ENCODE measurements around the gene RAB40C.

The RAB40C gene

GRCh38 chr16:648781-649589 is 59.1 kb downstream of the RAB40C start, which contains the start of gene WDR90:
Gene WDR90, plus strand, starts transcription at chr16:649365. Its CDS starts 52 bp downstream, at chr16:649417.
- H3K27me3 ChIP-seq (replicated peaks in 2 of 5; ENCODE audit: control insufficient read depth in 4 of 5, insufficient read depth in 5 of 5, low read length in 4 of 5), result no peaks in the 10 kb centered on the region
- ChIA-PET POLR2A (interaction anchor here (0.7 kb wide), 1 partner anchor 41 kb away, joined by 4 read pairs; the partner anchor contains the start of gene WDR24), CTCF (interaction anchor here (0.9 to 3.1 kb wide), 5 partner anchors 10 to 44 kb away, joined by 3 to 16 read pairs (median 3); partner anchors contain the start of genes METTL26 and RHOT2)
- DNase-seq, result peak; percentile 89 to 94 (median 94)
- no peaks in the 10 kb centered on the region for H3K9me3 ChIP-seq (ENCODE audit: control extremely low read depth in 1 of 5, control insufficient read depth in 4 of 5, insufficient read depth in 2 of 5, low read depth in 1 of 5, low read length in 4 of 5)
- 0% methylated on average over 82 of the region's 91 CpGs for WGBS (ENCODE audit: insufficient coverage)
- H3K27ac ChIP-seq (ENCODE audit: insufficient read depth in 1 of 2, low read depth in 1 of 2, low read length in 2 of 2, poor library complexity in 1 of 2, severe bottlenecking in 2 of 2), result peak within 1 kb of the TSS; percentile 79 to 88
- peaks cover 0 to 31% (median 30%) of the 10 kb centered on the region in 4 experiments for H3K4me1 ChIP-seq (ENCODE audit: control extremely low read depth in 1 of 4, control insufficient read depth in 4 of 4, insufficient read depth in 4 of 4, low read length in 3 of 4)
- peak within 1 kb of the TSS; percentile 35 to 81 (median 73) for H3K4me3 ChIP-seq (ENCODE audit: control insufficient read depth in 1 of 7, extremely low read depth in 1 of 7, insufficient read depth in 4 of 7, low read depth in 2 of 7, low read length in 6 of 7)
- peaks cover 0 to 44% (median 6%) of the 10 kb centered on the region in 4 experiments for H3K36me3 ChIP-seq (ENCODE audit: control insufficient read depth in 4 of 4, insufficient read depth in 4 of 4, low read length in 3 of 4)

GRCh38 chr16:649631-650030 is 59.8 kb downstream of the RAB40C start:
- Histone ChIP-seq H3K27me3 (replicated peaks in 2 of 5; ENCODE audit: control insufficient read depth in 4 of 5, insufficient read depth in 5 of 5, low read length in 4 of 5) (no peaks in the 10 kb centered on the region), H3K27ac (ENCODE audit: insufficient read depth in 1 of 2, low read depth in 1 of 2, low read length in 2 of 2, poor library complexity in 1 of 2, severe bottlenecking in 2 of 2) (peak overlapping the region in 1 of 2 experiments; percentile 88), H3K9me3 (ENCODE audit: control extremely low read depth in 1 of 5, control insufficient read depth in 4 of 5, insufficient read depth in 2 of 5, low read depth in 1 of 5, low read length in 4 of 5) (no peaks in the 10 kb centered on the region), H3K4me1 (ENCODE audit: control extremely low read depth in 1 of 4, control insufficient read depth in 4 of 4, insufficient read depth in 4 of 4, low read length in 3 of 4) (peaks cover 0 to 31% (median 30%) of the 10 kb centered on the region in 4 experiments), H3K36me3 (ENCODE audit: control insufficient read depth in 4 of 4, insufficient read depth in 4 of 4, low read length in 3 of 4) (peaks cover 0 to 46% (median 6%) of the 10 kb centered on the region in 4 experiments), H3K4me3 (ENCODE audit: control insufficient read depth in 1 of 7, extremely low read depth in 1 of 7, insufficient read depth in 4 of 7, low read depth in 2 of 7, low read length in 6 of 7) (peak overlapping the region; percentile 35 to 81 (median 73))
- peak in 1 of 3 donors; percentile 14 for DNase-seq
- WGBS (ENCODE audit: insufficient coverage), result 4% methylated on average over 38 of the region's 44 CpGs
- CTCF ChIA-PET, result interaction anchor here (0.9 to 3.1 kb wide), 3 partner anchors 10 to 18 kb away, joined by 3 to 16 read pairs (median 5); partner anchors contain the start of genes METTL26 and RHOT2
- POLR2A ChIA-PET, result interaction anchor here (0.7 kb wide), 1 partner anchor 41 kb away, joined by 4 read pairs; the partner anchor contains the start of gene WDR24

- no peaks in the 10 kb centered on the region for H3K9me3 ChIP-seq (ENCODE audit: control extremely low read depth in 1 of 5, control insufficient read depth in 4 of 5, insufficient read depth in 2 of 5, low read depth in 1 of 5, low read length in 4 of 5)
- H3K36me3 ChIP-seq (ENCODE audit: control insufficient read depth in 4 of 4, insufficient read depth in 4 of 4, low read length in 3 of 4), result peaks cover 0 to 54% (median 11%) of the 10 kb centered on the region in 4 experiments
- ChIA-PET CTCF (interaction anchor here (1.5 to 3.1 kb wide), 3 partner anchors 7 to 52 kb away, joined by 4 to 16 read pairs (median 5); partner anchors contain the start of gene STUB1), POLR2A (no interaction called here)
- H3K4me3 ChIP-seq (ENCODE audit: control insufficient read depth in 1 of 7, extremely low read depth in 1 of 7, insufficient read depth in 4 of 7, low read depth in 2 of 7, low read length in 6 of 7), result no peak overlapping the region
- no peak for DNase-seq
- peaks cover 0 to 31% (median 30%) of the 10 kb centered on the region in 4 experiments for H3K4me1 ChIP-seq (ENCODE audit: control extremely low read depth in 1 of 4, control insufficient read depth in 4 of 4, insufficient read depth in 4 of 4, low read length in 3 of 4)
- H3K27me3 ChIP-seq (replicated peaks in 2 of 5; ENCODE audit: control insufficient read depth in 4 of 5, insufficient read depth in 5 of 5, low read length in 4 of 5), result no peaks in the 10 kb centered on the region
- no peak overlapping the region for H3K27ac ChIP-seq (ENCODE audit: insufficient read depth in 1 of 2, low read depth in 1 of 2, low read length in 2 of 2, poor library complexity in 1 of 2, severe bottlenecking in 2 of 2)
- 96% methylated on average over 22 of the region's 22 CpGs for WGBS (ENCODE audit: insufficient coverage)
Measured at GRCh38 chr16:651844-652243, 62.0 kb downstream of the RAB40C start.

- POLR2A ChIA-PET, result no interaction called here
- 95% methylated on average over 26 of the region's 28 CpGs for WGBS (ENCODE audit: insufficient coverage)
Measured at GRCh38 chr16:652454-653305, 62.8 kb downstream of the RAB40C start.

GRCh38 chr16:654034-654433 is 64.2 kb downstream of the RAB40C start:
- H3K27ac ChIP-seq (ENCODE audit: insufficient read depth in 1 of 2, low read depth in 1 of 2, low read length in 2 of 2, poor library complexity in 1 of 2, severe bottlenecking in 2 of 2), result no peak overlapping the region
- H3K27me3 ChIP-seq (replicated peaks in 2 of 5; ENCODE audit: control insufficient read depth in 4 of 5, insufficient read depth in 5 of 5, low read length in 4 of 5), result no peaks in the 10 kb centered on the region
- POLR2A ChIA-PET, result no interaction called here
- H3K4me3 ChIP-seq (ENCODE audit: control insufficient read depth in 1 of 7, extremely low read depth in 1 of 7, insufficient read depth in 4 of 7, low read depth in 2 of 7, low read length in 6 of 7), result no peak overlapping the region
- H3K9me3 ChIP-seq (ENCODE audit: control extremely low read depth in 1 of 5, control insufficient read depth in 4 of 5, insufficient read depth in 2 of 5, low read depth in 1 of 5, low read length in 4 of 5), result no peaks in the 10 kb centered on the region
- peaks cover 0 to 69% (median 20%) of the 10 kb centered on the region in 4 experiments for H3K36me3 ChIP-seq (ENCODE audit: control insufficient read depth in 4 of 4, insufficient read depth in 4 of 4, low read length in 3 of 4)
- no peak for DNase-seq
- CTCF ChIA-PET, result interaction anchor here (0.6 to 1.8 kb wide), 4 partner anchors 9 to 31 kb away, joined by 3 to 4 read pairs (median 3); partner anchors contain the start of gene METTL26
- 95% methylated on average over 12 of the region's 12 CpGs for WGBS (ENCODE audit: insufficient coverage)
- H3K4me1 ChIP-seq (ENCODE audit: control extremely low read depth in 1 of 4, control insufficient read depth in 4 of 4, insufficient read depth in 4 of 4, low read length in 3 of 4), result peaks cover 0 to 14% (median 11%) of the 10 kb centered on the region in 4 experiments

More at GRCh38 chr16:652454-653305, 62.8 kb downstream of the RAB40C start:
- Histone ChIP-seq H3K36me3 (ENCODE audit: control insufficient read depth in 4 of 4, insufficient read depth in 4 of 4, low read length in 3 of 4) (peaks cover 0 to 56% (median 13%) of the 10 kb centered on the region in 4 experiments), H3K4me1 (ENCODE audit: control extremely low read depth in 1 of 4, control insufficient read depth in 4 of 4, insufficient read depth in 4 of 4, low read length in 3 of 4) (peaks cover 0 to 27% (median 25%) of the 10 kb centered on the region in 4 experiments), H3K9me3 (ENCODE audit: control extremely low read depth in 1 of 5, control insufficient read depth in 4 of 5, insufficient read depth in 2 of 5, low read depth in 1 of 5, low read length in 4 of 5) (no peaks in the 10 kb centered on the region), H3K27ac (ENCODE audit: insufficient read depth in 1 of 2, low read depth in 1 of 2, low read length in 2 of 2, poor library complexity in 1 of 2, severe bottlenecking in 2 of 2) (no peak overlapping the region), H3K4me3 (ENCODE audit: control insufficient read depth in 1 of 7, extremely low read depth in 1 of 7, insufficient read depth in 4 of 7, low read depth in 2 of 7, low read length in 6 of 7) (no peak overlapping the region), H3K27me3 (replicated peaks in 2 of 5; ENCODE audit: control insufficient read depth in 4 of 5, insufficient read depth in 5 of 5, low read length in 4 of 5) (no peaks in the 10 kb centered on the region)
- DNase-seq, result no peak
- CTCF ChIA-PET, result interaction anchor here (1.0 to 1.9 kb wide), 5 partner anchors 11 to 53 kb away, joined by 3 to 5 read pairs (median 4); partner anchors contain the start of genes METTL26 and STUB1

GRCh38 chr16:657487-657886 is 67.6 kb downstream of the RAB40C start:
- 97% methylated on average over 19 of the region's 22 CpGs for WGBS (ENCODE audit: insufficient coverage)
- DNase-seq, result no peak
- Histone ChIP-seq H3K4me1 (ENCODE audit: control extremely low read depth in 1 of 4, control insufficient read depth in 4 of 4, insufficient read depth in 4 of 4, low read length in 3 of 4) (peaks cover 0 to 19% (median 16%) of the 10 kb centered on the region in 4 experiments), H3K36me3 (ENCODE audit: control insufficient read depth in 4 of 4, insufficient read depth in 4 of 4, low read length in 3 of 4) (peaks cover 0 to 58% (median 19%) of the 10 kb centered on the region in 4 experiments), H3K27ac (ENCODE audit: insufficient read depth in 1 of 2, low read depth in 1 of 2, low read length in 2 of 2, poor library complexity in 1 of 2, severe bottlenecking in 2 of 2) (no peak overlapping the region), H3K27me3 (replicated peaks in 2 of 5; ENCODE audit: control insufficient read depth in 4 of 5, insufficient read depth in 5 of 5, low read length in 4 of 5) (no peaks in the 10 kb centered on the region), H3K9me3 (ENCODE audit: control extremely low read depth in 1 of 5, control insufficient read depth in 4 of 5, insufficient read depth in 2 of 5, low read depth in 1 of 5, low read length in 4 of 5) (no peaks in the 10 kb centered on the region), H3K4me3 (ENCODE audit: control insufficient read depth in 1 of 7, extremely low read depth in 1 of 7, insufficient read depth in 4 of 7, low read depth in 2 of 7, low read length in 6 of 7) (no peak overlapping the region)
- POLR2A ChIA-PET, result no interaction called here
- CTCF ChIA-PET, result no interaction called here

Measured in common myeloid progenitor, CD34-positive (primary cell).